Keratinocyte (primary cell): Measurements from ENCODE around the gene GPR34. TPM values are rescaled to one million over a fixed set of nuclear protein-coding genes. Genes with fewer than 3 reads are reported as not detected.

Experiments used
- DNase-seq: peaks from one replicate; pipeline ENCODE4 v3.0.0-alpha.2; 2011; ENCODE audit warnings: low read depth, missing footprints, low spot score
- FAIRE-seq: peaks from 2 replicates; lab custom pipeline; 2011; peaks lifted over from hg19 to GRCh38; lab: Jason Lieb, UNC
- H2AFZ ChIP-seq: 2 replicates; pipeline ENCODE4 v1.6.0; 2012; ENCODE audit warnings: low read length, control low read depth, inconsistent platforms; ENCODE audit not compliant: control insufficient read depth
- H3K27ac ChIP-seq: 2 replicates; pipeline ENCODE4 v1.5.1; 2011; ENCODE audit warnings: low read length; ENCODE audit not compliant: control insufficient read depth, insufficient read depth
- H3K27me3 ChIP-seq: 3 replicates; pipeline ENCODE4 v1.6.0; 2011; ENCODE audit warnings: low read length; ENCODE audit not compliant: control insufficient read depth, insufficient read depth; ENCODE audit errors: extremely low read depth
- H3K36me3 ChIP-seq, 2 experiments: 2 replicates in 1 of 2; 3 replicates in 1 of 2; pipeline ENCODE4 v1.5.1; 2011; ENCODE audit warnings: low read length in 2 of 2, mild to moderate bottlenecking in 1 of 2; ENCODE audit not compliant: control insufficient read depth in 2 of 2, insufficient read depth in 2 of 2; ENCODE audit errors: extremely low read depth in 1 of 2
- H3K4me1 ChIP-seq: 3 replicates; pipeline ENCODE4 v1.5.1; 2011; ENCODE audit warnings: low read length; ENCODE audit not compliant: control insufficient read depth, insufficient read depth; ENCODE audit errors: extremely low read depth
- H3K4me2 ChIP-seq: 3 replicates; pipeline ENCODE4 v1.6.0; 2011; ENCODE audit warnings: low read depth, low read length; ENCODE audit not compliant: control insufficient read depth, insufficient read depth; ENCODE audit errors: extremely low read depth
- H3K4me3 ChIP-seq, 3 experiments: fragments of 200-600 bp in 1 of 3; sonication (generic) in 1 of 3; 2 replicates in 2 of 3; 3 replicates in 1 of 3; pipeline ENCODE4 v1.5.1; 2011 to 2016; ENCODE audit warnings: low read length in 3 of 3, mild to moderate bottlenecking in 3 of 3, control low read depth in 2 of 3, inconsistent platforms in 1 of 3, low read depth in 1 of 3, mixed read lengths in 1 of 3, mixed run types in 1 of 3, moderate library complexity in 1 of 3; ENCODE audit not compliant: control insufficient read depth in 2 of 3, insufficient read depth in 2 of 3; ENCODE audit errors: extremely low read depth in 1 of 3
- H3K79me2 ChIP-seq: 2 replicates; pipeline ENCODE4 v1.6.0; 2012; ENCODE audit warnings: low read length; ENCODE audit not compliant: control insufficient read depth, insufficient read depth
- H3K9ac ChIP-seq: 3 replicates; pipeline ENCODE4 v1.6.0; 2011; ENCODE audit warnings: low read length; ENCODE audit not compliant: control insufficient read depth, insufficient read depth; ENCODE audit errors: extremely low read depth
- H3K9me1 ChIP-seq: 3 replicates; pipeline ENCODE4 v1.6.0; 2011; ENCODE audit warnings: low read length; ENCODE audit not compliant: control insufficient read depth, insufficient read depth; ENCODE audit errors: extremely low read depth
- H3K9me3 ChIP-seq: 2 replicates; pipeline ENCODE4 v1.5.1; 2012; ENCODE audit warnings: low read depth, low read length; ENCODE audit not compliant: control insufficient read depth
- H4K20me1 ChIP-seq: 3 replicates; pipeline ENCODE4 v1.6.0; 2011; ENCODE audit warnings: low read length; ENCODE audit not compliant: control insufficient read depth, insufficient read depth; ENCODE audit errors: extremely low read depth
- EZH2 ChIP-seq: IDR thresholded peaks from one replicate; pipeline ENCODE4 v1.6.1; 2012; ENCODE audit warnings: inconsistent platforms, mild to moderate bottlenecking, low read length, moderate library complexity
- dilution Hi-C: fragments of 300-500 bp; cut with MboI; formaldehyde crosslinking; loops from one replicate; pipeline ENCODE4 v1.7.0; 2020; ENCODE audit warnings: low sequenced_read_pairs; ENCODE audit not compliant: extremely low pct_ligation_motif_present
- polyA plus RNA-seq, 5 experiments: library from polyadenylated mRNA; depleted of rRNA in 3 of 5; stranded (reverse) in 3 of 5; stranded (forward) in 1 of 5; unstranded in 1 of 5; fragments of >200 nt; gene quantifications; 1 replicate in 1 of 5; 2 replicates in 3 of 5; 3 replicates in 1 of 5; pipeline versions ENCODE4 v1.2.1 to v1.2.3, GENCODE V29; 2011 to 2012; ENCODE audit warnings: missing spikeins in 2 of 5, low read depth in 1 of 5, low replicate concordance in 1 of 5
- TF ChIP-seq, protein P1 (sequence below), 3 experiments: IDR thresholded peaks in 1 of 3; conservative IDR thresholded peaks in 1 of 3; optimal IDR thresholded peaks in 1 of 3; 2 replicates in 2 of 3; 3 replicates in 1 of 3; pipeline versions ENCODE3 to v1.5.1; 2011; ENCODE audit warnings: low read length in 3 of 3, mild to moderate bottlenecking in 3 of 3, moderate library complexity in 2 of 3, control low read depth in 1 of 3, inconsistent platforms in 1 of 3; ENCODE audit not compliant: insufficient read depth in 2 of 3; ENCODE audit errors: extremely low read depth in 1 of 3

GPR34 gene
- polyA plus RNA-seq, 1 donor (not counting 4 experiments of a cell fraction or from before 2014, with no cell fraction given): not detected

DNA sequence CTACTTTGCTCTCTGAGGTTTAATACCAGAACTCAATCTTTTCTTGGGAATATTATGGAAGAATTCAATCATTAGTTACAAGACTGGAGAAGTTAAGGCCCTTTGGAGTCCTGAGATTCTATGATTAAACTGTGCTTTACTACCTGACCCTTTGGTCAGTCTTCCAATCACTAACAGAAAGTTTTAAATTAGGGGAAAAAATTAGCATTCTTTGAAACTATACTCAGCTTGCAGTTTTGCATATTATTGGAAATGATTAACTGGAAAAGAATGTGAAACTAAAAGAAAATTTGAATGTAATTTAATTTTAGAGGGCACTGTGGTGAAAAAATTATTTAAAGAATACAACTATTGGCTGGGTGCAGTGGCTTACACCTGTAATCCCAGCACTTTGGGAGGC is 18.7 kb upstream of the GPR34 start:
- no peaks in the 10 kb centered on the region for H3K9me3 ChIP-seq
- no peak for DNase-seq
- H3K36me3 ChIP-seq: no peaks in the 10 kb centered on the region
- H3K27me3 ChIP-seq: no peaks in the 10 kb centered on the region
- H4K20me1 ChIP-seq: no peaks in the 10 kb centered on the region
- no peak overlapping the region for H3K4me3 ChIP-seq
- no peak overlapping the region for H3K9ac ChIP-seq
- H3K79me2 ChIP-seq: no peaks in the 10 kb centered on the region
- no peak overlapping the region for H3K27ac ChIP-seq
- no peaks in the 10 kb centered on the region for H3K9me1 ChIP-seq
- FAIRE-seq: no peak
- dilution Hi-C loops: no loop called here
- TF ChIP-seq, protein P1, sequence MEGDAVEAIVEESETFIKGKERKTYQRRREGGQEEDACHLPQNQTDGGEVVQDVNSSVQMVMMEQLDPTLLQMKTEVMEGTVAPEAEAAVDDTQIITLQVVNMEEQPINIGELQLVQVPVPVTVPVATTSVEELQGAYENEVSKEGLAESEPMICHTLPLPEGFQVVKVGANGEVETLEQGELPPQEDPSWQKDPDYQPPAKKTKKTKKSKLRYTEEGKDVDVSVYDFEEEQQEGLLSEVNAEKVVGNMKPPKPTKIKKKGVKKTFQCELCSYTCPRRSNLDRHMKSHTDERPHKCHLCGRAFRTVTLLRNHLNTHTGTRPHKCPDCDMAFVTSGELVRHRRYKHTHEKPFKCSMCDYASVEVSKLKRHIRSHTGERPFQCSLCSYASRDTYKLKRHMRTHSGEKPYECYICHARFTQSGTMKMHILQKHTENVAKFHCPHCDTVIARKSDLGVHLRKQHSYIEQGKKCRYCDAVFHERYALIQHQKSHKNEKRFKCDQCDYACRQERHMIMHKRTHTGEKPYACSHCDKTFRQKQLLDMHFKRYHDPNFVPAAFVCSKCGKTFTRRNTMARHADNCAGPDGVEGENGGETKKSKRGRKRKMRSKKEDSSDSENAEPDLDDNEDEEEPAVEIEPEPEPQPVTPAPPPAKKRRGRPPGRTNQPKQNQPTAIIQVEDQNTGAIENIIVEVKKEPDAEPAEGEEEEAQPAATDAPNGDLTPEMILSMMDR (optimal IDR thresholded peaks at IDR 0.05 in 1 of 3, IDR thresholded peaks at IDR 0.05 in 1 of 3, conservative IDR thresholded peaks at IDR 0.05 in 1 of 3; ENCODE audit: extremely low read depth in 1 of 3, insufficient read depth in 2 of 3, low read length in 3 of 3): no peak
- TF ChIP-seq EZH2: no peak
- H3K4me1 ChIP-seq: no peaks in the 10 kb centered on the region
- H3K4me2 ChIP-seq: no peak overlapping the region
- no peak overlapping the region for H2AFZ ChIP-seq

DNA sequence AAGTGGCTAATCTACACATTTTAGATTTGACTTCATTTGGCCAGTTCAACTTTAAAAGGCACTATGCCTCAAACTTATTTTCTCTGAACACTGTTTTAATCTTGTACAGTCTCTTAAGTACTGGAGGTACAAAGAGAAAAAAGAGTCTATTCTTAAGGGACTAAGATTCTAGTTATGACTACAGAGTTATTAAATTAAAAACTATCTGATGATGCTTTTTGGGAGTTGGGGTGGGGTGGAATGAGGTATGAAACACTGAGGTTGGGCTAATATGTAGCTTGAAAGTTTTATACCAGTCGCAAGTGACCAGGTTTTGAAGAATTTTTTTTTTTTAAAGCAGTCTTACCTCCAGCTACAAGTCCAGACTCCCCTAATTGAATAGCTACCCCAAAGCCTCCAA is 17.7 kb upstream of the GPR34 start:
- Histone ChIP-seq H3K27me3 (no peaks in the 10 kb centered on the region), H4K20me1 (no peaks in the 10 kb centered on the region), H3K4me2 (no peak overlapping the region), H3K4me3 (no peak overlapping the region), H3K9me1 (no peaks in the 10 kb centered on the region), H3K36me3 (no peaks in the 10 kb centered on the region), H3K79me2 (no peaks in the 10 kb centered on the region), H2AFZ (no peak overlapping the region), H3K9ac (no peak overlapping the region), H3K27ac (no peak overlapping the region), H3K4me1 (no peaks in the 10 kb centered on the region), H3K9me3 (no peaks in the 10 kb centered on the region)
- DNase-seq (no peak), FAIRE-seq (no peak)
- TF ChIP-seq, protein P1 (optimal IDR thresholded peaks at IDR 0.05 in 1 of 3, IDR thresholded peaks at IDR 0.05 in 1 of 3, conservative IDR thresholded peaks at IDR 0.05 in 1 of 3; ENCODE audit: extremely low read depth in 1 of 3, insufficient read depth in 2 of 3, low read length in 3 of 3): no peak
- TF ChIP-seq EZH2: no peak
- dilution Hi-C loops: no loop called here
